Islet of Langerhans (tissue), 1 donor: ENCODE data around the gene PTGDR2.

Experiments
- FAIRE-seq: peaks from one replicate; lab custom pipeline; 2011; peaks lifted over from hg19 to GRCh38; lab: Jason Lieb, UNC

Gene PTGDR2

DNA sequence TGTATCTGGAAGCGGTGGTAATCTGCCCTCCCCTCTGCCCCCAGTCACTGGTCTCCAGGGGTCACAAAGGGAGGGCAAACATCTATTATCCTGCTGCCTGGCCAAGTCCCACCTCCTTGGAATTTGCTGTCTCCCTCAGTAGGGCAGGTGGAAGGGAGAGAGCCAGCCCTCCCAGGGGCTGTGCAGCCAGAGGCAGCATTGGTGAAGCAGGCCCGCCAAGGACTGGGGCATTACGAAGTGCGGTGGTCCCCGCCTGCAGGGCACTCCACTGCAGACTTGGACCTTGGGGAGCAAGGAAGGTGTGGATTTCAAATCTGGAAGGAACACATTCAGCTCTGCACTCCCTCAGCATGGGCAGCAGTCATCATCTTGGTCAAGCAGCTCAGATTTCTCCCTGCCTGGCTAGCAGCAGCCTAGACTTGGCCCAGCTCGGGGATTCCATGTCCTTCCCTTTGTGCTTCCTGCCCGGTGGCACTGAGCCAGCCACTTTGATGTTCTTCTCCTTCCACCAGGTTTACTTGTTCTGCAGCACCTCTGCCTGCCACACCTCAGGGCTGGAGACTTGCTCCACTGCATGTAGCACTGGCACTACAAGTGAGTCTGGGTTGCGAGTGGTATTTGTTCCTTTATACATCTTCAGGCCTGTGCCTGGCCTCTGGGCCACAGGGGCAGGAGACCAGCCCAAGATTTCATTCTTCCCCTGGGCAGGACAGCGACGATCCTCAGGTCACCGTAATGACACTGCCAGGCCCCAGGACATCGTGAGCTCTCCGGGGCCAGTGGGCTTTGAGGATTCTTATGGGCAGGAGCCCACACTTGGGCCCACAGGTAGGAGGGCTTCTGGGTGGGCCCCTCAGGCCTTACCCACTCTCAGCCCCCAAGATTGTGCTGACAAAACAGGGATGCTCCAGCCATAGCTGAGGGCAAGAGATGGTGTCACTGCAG lies 18.9 kb upstream of the PTGDR2 start:
- no peak for FAIRE-seq

GRCh38 chr11:60873533-60873932 lies 17.8 kb upstream of the PTGDR2 start:
- FAIRE-seq, result no peak

- FAIRE-seq, result no peak
Measured at GRCh38 chr11:60872961-60873524, 17.3 kb upstream of the PTGDR2 start.

DNA sequence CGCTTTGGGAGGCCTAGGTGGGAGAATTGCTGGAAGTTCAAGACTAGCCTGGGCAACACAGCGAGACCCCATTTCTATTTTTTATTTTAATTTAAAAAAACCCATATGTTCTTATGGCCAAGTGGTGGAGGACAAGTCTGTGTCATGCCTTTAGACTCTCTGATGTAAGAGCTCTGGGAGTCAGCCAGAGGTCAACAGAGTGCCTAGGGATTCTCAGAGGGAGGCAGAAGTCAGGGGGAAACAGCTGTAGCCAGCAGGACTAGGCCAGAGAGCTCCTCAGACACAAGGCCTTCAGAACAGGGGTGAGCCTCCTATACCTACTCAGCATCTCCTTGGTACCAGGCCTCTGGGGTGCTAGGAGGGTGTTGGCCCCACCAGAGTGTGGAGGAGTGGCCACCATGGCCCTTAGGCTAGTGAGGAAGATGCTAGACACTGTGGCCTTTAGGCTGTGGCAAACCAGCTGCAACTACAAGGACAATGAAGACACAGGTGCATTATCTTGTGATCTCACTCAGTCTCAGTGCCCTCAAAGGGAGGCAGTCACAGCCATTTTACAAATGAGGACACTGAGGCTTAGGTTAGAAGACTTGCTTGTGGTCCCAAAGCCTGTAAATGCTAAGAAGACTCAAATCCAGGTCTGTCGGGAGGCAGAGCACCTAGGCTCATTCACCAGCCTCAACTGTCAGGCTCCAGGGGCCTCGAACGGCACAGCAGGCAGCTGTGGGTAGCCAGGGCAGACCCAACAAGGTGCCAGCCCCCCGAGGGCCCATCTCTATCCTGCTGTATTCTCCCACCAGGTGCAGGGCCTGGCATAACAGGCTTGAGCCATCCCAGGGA lies 16.6 kb upstream of the PTGDR2 start:
- no peak for FAIRE-seq

GRCh38 chr11:60871378-60872061 lies 15.8 kb upstream of the PTGDR2 start:
- no peak for FAIRE-seq

GRCh38 chr11:60870733-60871377 lies 15.1 kb upstream of the PTGDR2 start:
- no peak for FAIRE-seq

- peak; percentile 82 for FAIRE-seq
Measured at GRCh38 chr11:60870276-60870675, 14.5 kb upstream of the PTGDR2 start.

GRCh38 chr11:60869451-60869825 lies 13.7 kb upstream of the PTGDR2 start:
- FAIRE-seq, result no peak

GRCh38 chr11:60868682-60869450 lies 13.1 kb upstream of the PTGDR2 start:
- no peak for FAIRE-seq

DNA sequence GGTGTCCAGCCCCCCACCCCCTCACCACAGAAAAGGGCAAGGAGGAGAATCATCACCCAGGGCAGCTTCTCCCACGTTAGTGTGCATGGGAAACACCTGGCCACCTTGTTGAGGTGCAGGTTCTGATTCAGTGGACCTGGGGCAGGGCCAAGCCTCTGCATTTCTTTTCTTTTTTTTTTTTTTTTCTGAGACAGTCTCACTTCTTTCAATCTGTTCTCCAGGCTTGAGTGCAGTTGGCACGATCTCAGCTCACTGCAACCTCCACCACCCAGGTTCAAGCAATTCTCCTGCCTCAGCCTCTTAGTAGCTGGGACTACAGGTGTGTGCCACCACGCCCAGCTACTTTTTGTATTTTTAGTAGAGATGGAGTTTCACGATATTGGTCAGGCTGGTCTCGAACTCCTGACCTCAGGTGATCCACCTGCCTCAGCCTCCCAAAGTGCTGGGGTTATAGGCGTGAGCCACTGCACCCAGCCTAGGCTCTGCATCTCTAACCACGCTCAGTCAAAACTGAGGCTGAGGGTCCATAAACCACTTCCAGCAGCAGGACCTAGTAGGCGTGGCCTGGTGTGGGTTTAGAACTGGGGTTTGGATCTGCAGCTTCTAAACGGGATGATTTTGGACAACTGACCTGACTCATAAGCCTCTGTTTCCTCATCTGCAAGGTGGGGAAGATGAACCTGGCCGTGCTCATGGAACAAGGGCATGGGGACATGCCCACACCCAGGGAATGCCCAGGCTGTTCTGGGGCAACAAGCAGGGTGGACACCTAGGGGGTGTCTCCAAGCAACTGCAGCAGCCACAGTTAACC lies 12.3 kb upstream of the PTGDR2 start:
- FAIRE-seq, result no peak

DNA sequence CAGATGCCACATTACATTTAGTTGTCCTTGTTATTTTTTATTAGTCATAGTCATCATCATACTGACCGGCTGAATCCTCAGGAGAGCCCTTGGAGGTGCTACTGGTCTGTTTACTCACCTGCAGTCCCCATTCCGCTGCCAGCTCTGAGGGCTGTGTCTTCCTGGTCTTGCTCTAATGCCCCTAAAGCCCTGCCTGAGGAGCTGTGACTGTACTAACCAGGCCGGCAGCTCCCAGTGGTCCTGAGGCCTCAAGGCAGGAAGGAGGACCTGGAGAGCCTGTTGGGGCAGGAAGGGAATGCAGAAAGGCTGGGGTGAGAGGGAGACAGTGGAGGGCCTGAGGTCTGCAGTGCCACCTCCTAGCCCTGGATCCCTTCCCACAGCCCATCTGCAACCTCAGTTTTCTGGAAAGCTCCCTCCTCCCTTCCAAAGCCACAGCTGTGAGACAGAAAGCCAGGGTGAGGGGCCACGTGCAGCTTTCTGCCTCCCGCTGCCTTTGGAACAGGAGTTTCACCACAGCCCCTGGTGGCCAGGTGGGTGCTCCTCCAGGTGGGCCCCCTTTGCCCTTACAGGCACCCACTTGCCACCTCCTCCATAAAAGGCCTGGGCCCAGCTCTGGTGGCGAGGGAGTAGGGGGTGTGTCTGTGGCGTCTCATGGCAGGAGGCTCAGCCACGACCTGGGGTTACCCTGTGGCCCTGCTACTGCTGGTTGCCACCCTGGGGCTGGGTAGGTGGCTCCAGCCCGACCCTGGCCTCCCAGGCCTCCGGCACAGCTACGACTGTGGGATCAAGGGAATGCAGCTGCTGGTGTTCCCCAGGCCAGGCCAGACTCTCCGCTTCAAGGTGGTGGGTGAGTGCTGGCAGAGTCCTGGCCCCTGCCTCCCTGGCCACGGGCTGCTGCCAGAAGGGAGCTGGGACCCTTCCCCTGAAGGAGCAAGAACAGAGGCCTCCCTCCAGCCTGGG lies 11.4 kb upstream of the PTGDR2 start, which contains the start of gene ZP1:
TSS of gene ZP1 (plus strand) at position 632 of the 960 bp plus-strand sequence. CDS start at position 652, 20 bp downstream.
- FAIRE-seq, result no peak

- FAIRE-seq, result no peak
Measured at GRCh38 chr11:60864856-60865513, 9.2 kb upstream of the PTGDR2 start.

DNA sequence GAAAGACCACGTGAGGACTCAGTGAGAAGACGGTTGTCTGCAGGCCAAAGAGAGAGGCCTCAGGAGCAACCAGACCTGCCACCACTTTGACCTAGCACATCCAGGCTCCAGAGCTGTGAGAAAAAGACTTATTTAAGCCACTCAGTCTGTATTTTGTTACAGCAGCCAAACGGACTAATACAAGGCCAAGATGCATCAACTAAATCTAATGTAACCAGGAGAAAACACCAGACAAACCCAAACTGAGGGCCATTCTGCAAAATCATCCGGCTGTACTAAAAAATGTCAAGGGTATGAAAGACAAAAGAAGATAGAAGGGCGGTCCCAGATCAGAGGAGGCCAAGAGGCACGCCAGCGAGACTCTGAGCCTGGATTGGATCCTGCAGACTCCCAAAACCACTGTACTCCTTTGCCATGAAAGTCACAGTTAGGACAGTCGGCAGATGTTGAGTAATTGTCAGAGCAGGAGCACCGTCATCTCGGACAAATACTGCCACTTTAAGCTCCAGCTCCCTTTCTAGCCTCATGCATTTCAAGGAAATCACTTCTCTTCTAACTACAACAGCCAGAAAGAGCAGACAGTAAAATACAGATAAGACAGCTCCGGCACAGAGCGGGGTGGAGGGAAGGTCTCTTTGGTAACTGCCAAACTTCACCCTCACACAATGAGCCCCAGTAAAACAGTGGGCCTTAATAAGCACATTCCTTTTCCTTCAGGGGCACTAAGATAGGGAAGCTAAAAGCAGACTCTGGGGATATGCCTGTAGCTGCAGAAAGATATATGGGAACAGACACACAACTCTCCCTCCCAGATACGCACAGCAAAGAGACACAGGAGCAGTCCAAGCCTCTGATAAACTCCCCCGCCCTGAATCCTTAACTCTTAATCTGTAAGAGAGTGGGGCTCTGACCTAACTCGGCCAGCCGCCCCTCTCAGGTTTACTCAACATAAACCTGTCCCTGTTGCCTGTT lies 8.1 kb upstream of the PTGDR2 start:
- FAIRE-seq, result no peak

DNA sequence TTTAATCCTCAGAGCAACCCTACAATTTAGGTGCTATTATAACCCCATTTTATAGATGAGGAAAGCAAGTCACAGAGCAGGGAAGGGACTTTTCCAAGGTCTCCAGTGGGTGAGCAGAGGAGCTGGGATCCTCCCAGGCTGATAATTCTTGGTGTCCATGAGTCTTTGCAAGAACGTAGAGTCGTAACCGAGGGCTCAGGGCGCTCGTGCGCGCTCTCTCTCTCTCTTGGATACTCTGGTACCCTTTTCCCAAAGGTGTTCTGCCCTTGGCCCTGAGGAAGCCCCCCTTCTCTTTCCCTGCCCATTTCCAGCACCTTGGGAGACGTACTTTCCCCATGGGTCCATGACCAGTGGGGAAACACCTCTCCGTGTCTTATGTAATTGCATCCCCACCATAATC lies 6.4 kb upstream of the PTGDR2 start:
- FAIRE-seq, result no peak

GRCh38 chr11:60860943-60861342 lies 5.2 kb upstream of the PTGDR2 start:
- FAIRE-seq, result no peak

GRCh38 chr11:60859616-60860250 lies 4.0 kb upstream of the PTGDR2 start:
- FAIRE-seq, result no peak
